HG03175 (cell line): ENCODE measurements around the gene SOCS3.

Experiments
- ATAC-seq: cut with Tn5 transposase; IDR thresholded peaks from one replicate; pipeline ENCODE4 v1.9.1; 2021; ENCODE audit warnings: mild to moderate bottlenecking, moderate library complexity; ENCODE audit not compliant: unreplicated experiment

The SOCS3 gene

GRCh38 chr17:78368854-78369495 lies 9.1 kb upstream of the SOCS3 start:
- no peak for ATAC-seq

DNA sequence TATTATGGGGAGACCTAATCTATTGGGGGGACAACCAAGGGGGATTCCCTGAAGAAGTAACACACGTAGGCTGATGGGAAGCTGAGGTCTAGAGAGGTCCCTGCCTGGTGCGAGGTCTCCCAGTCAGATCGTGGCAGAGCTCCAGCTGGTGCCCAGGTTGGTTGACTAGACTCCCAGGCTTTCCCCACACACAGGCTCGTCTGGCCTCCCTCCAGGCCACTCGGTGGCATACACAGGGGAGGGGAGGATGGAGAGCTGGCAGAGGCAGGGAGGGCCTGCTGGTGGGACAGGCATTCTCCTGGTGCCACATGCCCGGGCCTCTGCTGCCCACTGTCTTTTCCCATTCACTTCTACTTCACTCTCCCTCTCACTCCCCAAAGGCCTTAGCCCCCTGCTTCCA lies 8.5 kb upstream of the SOCS3 start:
- ATAC-seq, result no peak

DNA sequence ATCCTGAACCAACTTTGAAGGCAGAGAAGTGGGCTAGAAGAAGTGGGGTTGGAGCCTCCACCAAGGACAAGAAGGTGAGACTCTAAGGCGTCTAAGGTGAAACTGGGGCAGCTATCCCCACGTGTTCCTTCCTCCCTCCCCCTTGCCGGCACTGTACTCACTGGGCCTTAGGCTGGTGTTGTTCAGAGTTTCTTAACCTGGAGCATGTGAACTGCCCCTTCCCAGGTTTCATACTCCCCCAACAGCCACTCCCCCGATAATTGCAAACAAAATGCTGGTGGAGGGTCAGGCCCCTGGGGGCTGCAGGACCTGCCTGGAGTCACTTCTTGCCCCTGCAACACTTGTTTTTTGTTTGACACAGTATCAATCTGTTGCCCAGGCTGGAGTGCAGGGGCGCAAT lies 7.3 kb upstream of the SOCS3 start:
- ATAC-seq, result no peak

- ATAC-seq, result no peak
Observed at GRCh38 chr17:78366109-78366848, 6.4 kb upstream of the SOCS3 start.

DNA sequence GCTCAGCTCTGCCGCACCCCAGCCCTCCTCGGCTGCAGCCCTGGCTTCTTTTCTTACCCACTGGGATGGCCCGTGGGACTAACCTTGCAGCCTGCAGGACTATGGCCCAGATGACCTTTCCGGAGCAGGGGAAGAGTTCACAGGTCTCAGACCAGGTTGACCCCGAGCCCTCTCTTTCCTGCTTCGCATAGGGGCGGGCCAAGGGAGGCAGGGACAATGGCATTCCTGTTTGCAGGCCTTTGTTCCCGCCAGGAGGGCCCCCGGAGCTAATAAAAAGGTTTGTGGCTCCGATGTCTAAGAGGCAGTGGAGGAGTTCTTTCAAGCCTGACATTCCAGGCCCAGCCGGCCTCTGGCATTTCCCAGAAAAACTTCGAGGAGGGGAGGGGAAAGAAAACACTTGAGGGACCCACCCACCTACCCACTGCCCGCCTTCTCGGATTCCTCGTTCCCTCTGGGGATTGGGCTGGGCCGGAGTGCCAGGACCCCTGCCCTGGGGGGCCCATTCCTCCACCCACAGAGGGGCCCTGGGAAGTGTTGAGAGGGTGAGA lies 5.8 kb upstream of the SOCS3 start:
- ATAC-seq, result no peak

- no peak for ATAC-seq
Observed at GRCh38 chr17:78364436-78365281, 4.8 kb upstream of the SOCS3 start.

- ATAC-seq, result no peak
Observed at GRCh38 chr17:78362671-78363070, 2.8 kb upstream of the SOCS3 start.

- ATAC-seq, result no peak
Observed at GRCh38 chr17:78362232-78362631, 2.4 kb upstream of the SOCS3 start.

GRCh38 chr17:78361225-78361701 lies 1.4 kb upstream of the SOCS3 start:
- ATAC-seq, result no peak

DNA sequence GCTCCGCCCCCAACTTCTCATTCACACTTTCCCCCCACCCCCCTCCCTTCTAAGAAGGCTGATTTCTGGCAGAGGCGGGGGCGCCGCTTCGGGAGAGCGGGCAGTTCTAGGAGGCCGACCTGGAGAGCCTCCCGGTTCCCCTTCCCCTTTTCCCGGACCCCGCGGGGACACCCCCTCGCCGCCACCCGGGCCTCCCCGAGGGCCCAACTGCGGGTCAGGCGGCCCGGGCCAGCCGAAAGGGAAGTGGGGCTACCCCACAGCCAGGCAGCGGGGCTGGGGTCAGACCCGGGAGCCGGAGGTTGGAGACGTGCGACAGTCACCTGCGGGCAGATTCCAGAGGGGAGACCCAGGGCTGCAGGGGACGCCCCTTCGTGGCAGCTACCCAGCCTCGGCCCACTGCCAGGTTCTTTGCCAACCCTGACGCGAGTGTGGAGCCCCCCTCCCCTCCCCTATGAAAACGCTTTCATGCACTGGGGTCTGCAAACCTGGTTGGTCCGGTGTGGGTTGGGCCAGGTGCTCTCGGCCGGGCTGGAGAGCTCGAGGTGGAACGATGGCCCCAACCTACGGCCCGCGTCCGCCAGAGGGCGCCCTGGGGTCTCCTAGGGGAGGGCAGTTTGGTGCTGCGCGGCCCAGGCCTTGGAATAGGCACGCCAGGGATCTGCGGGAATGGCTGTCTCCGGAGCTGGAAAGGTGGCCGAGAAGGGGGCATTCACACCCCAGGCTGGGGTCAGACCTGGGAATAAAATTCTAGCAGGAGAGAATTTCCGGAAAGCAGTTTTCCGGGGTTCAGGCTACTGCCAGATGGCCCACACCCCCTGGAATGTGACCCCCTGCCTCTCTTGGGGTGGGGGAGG lies 721 bp upstream of the SOCS3 start:
- ATAC-seq, result peak; percentile 30

GRCh38 chr17:78359321-78359996 lies 418 bp downstream of the SOCS3 start:
- ATAC-seq, result no peak

GRCh38 chr17:78358538-78359320 lies 1.1 kb downstream of the SOCS3 start:
- ATAC-seq, result no peak

GRCh38 chr17:78357672-78358537 lies 2.0 kb downstream of the SOCS3 start:
- ATAC-seq, result no peak

GRCh38 chr17:78357177-78357586 lies 2.7 kb downstream of the SOCS3 start:
- no peak for ATAC-seq

GRCh38 chr17:78356101-78356713 lies 3.7 kb downstream of the SOCS3 start:
- ATAC-seq, result peak; percentile 68

DNA sequence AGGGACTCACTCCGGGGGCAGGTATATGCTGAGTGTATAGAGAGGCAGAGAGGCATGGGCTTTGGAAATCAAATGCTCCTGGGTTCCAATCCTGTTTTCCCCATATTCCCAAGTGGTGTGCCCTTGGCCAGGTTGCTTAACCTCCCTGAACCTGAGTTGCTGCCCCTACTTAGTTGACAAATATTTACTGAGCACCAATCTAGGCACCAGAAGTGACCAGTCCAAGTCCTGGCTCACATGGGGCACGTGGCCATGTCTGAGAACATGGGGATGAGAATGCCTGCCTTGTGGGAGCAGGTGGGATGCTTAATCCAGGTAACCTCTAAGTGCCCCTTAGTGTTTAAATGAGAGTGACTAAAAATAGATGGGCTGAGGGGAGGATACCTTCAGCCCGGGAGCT lies 4.2 kb downstream of the SOCS3 start:
- ATAC-seq, result no peak

GRCh38 chr17:78355045-78355641 lies 4.7 kb downstream of the SOCS3 start:
- ATAC-seq, result no peak
